Mammary epithelial cell (primary cell): ENCODE measurements around the gene CDKAL1.

Experiments
- EZH2 ChIP-seq: IDR thresholded peaks from 2 replicates; pipeline ENCODE4 v1.6.1; 2012; ENCODE audit warnings: low read length, inconsistent platforms, borderline replicate concordance
- TF ChIP-seq, protein P1 (sequence below), 2 donors: IDR thresholded peaks in 1 of 2; conservative IDR thresholded peaks in 1 of 2; 2 replicates each; pipeline ENCODE4 v1.5.1; 2011 to 2012; ENCODE audit warnings: inconsistent platforms in 2 of 2, low read length in 2 of 2, mild to moderate bottlenecking in 2 of 2, control low read depth in 1 of 2, low read depth in 1 of 2; ENCODE audit not compliant: insufficient read depth in 1 of 2; ENCODE audit errors: extremely low read depth in 1 of 2

DNA sequence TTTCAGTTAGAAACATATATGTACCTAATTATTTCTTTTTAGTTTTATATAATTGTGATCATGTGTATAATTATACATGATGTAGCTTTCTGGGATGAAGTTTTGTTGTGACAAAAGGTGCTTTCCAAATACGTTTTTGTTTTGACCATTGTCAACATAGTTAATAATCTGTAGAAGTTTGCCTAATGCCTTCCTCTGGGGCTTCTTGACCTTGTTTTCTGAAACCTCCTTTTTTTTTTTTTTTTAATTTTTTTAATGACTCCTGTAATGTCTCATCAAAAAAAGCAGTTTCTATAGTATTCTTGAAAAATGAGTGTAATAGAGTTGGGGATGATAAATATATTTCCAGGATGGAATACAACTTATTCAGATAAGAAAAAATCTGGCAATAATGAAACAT, 624.6 kb downstream of the CDKAL1 start:
- TF ChIP-seq, protein P1, sequence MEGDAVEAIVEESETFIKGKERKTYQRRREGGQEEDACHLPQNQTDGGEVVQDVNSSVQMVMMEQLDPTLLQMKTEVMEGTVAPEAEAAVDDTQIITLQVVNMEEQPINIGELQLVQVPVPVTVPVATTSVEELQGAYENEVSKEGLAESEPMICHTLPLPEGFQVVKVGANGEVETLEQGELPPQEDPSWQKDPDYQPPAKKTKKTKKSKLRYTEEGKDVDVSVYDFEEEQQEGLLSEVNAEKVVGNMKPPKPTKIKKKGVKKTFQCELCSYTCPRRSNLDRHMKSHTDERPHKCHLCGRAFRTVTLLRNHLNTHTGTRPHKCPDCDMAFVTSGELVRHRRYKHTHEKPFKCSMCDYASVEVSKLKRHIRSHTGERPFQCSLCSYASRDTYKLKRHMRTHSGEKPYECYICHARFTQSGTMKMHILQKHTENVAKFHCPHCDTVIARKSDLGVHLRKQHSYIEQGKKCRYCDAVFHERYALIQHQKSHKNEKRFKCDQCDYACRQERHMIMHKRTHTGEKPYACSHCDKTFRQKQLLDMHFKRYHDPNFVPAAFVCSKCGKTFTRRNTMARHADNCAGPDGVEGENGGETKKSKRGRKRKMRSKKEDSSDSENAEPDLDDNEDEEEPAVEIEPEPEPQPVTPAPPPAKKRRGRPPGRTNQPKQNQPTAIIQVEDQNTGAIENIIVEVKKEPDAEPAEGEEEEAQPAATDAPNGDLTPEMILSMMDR (conservative IDR thresholded peaks at IDR 0.05 in 1 of 2, IDR thresholded peaks at IDR 0.05 in 1 of 2; ENCODE audit: extremely low read depth in 1 of 2, insufficient read depth in 1 of 2, low read depth in 1 of 2, low read length in 2 of 2): no peak
- TF ChIP-seq EZH2: no peak
